Measurements from ENCODE around the gene TMEM94. TPM values are rescaled to one million over a fixed set of nuclear protein-coding genes. Genes with fewer than 3 reads are reported as not detected.

TMEM94 gene
- total and polyA plus RNA-seq, 8 donors: 29.9 to 64.9 (median 39.3) TPM

GRCh38 chr17:75494326-75494877 is 38.0 kb downstream of the TMEM94 start:
- peaks cover 0 to 11% (median 0%) of the 10 kb centered on the region in 3 donors for H3K4me1 ChIP-seq
- ATAC-seq (no peak), FAIRE-seq (no peak), DNase-seq (no peak)
- H3K4me3 ChIP-seq: no peak overlapping the region
- TF ChIP-seq CTCF (IDR thresholded peaks at IDR 0.05): no peak
- no peaks in the 10 kb centered on the region for H3K27me3 ChIP-seq
- 90% methylated on average over 14 of the region's 14 CpGs for WGBS, 2 donors
- peaks cover 0 to 12% (median 5%) of the 10 kb centered on the region in 3 donors for H3K36me3 ChIP-seq
- H3K27ac ChIP-seq: no peak overlapping the region
- intact Hi-C loops (cut with DNase I): no loop called here
- H3K9me3 ChIP-seq: no peaks in the 10 kb centered on the region

- no peak for FAIRE-seq
- 93% methylated on average over 11 of the region's 11 CpGs for WGBS, 2 donors
- Histone ChIP-seq H3K4me3 (no peak overlapping the region), H3K36me3 (peaks cover 0 to 12% (median 5%) of the 10 kb centered on the region in 3 donors), H3K9me3 (no peaks in the 10 kb centered on the region), H3K4me1 (no peaks in the 10 kb centered on the region), H3K27me3 (no peaks in the 10 kb centered on the region), H3K27ac (no peak overlapping the region)
- no peak for ATAC-seq
- intact Hi-C loops (cut with DNase I): no loop called here
- no peak for DNase-seq
- no peak for TF ChIP-seq CTCF (IDR thresholded peaks at IDR 0.05)
Observed at GRCh38 chr17:75496005-75496404, 39.6 kb downstream of the TMEM94 start.

GRCh38 chr17:75498039-75498725 is 41.7 kb downstream of the TMEM94 start:
- Histone ChIP-seq H3K4me1 (no peaks in the 10 kb centered on the region), H3K27ac (no peak overlapping the region), H3K9me3 (no peaks in the 10 kb centered on the region), H3K27me3 (no peaks in the 10 kb centered on the region), H3K36me3 (peaks cover 0 to 7% (median 5%) of the 10 kb centered on the region in 3 donors), H3K4me3 (no peak overlapping the region)
- TF ChIP-seq CTCF (IDR thresholded peaks at IDR 0.05): no peak
- intact Hi-C loops (cut with DNase I): no loop called here
- WGBS, 2 donors: 81 to 82% methylated on average over 20 to 21 of the region's 21 CpGs
- DNase-seq (peak in 1 of 6 donors; percentile 62), FAIRE-seq (no peak), ATAC-seq (no peak)

- FAIRE-seq: no peak
- no peak for TF ChIP-seq CTCF (IDR thresholded peaks at IDR 0.05)
- intact Hi-C loops (cut with DNase I): no loop called here
- WGBS, 2 donors: 71 to 79% methylated on average over 16 of the region's 16 CpGs
- Histone ChIP-seq H3K36me3 (peaks cover 0 to 4% (median 3%) of the 10 kb centered on the region in 3 donors), H3K9me3 (no peaks in the 10 kb centered on the region), H3K4me1 (no peaks in the 10 kb centered on the region), H3K4me3 (no peak overlapping the region), H3K27ac (no peak overlapping the region), H3K27me3 (no peaks in the 10 kb centered on the region)
- peak in 1 of 6 donors; percentile 65 for DNase-seq
- ATAC-seq: no peak
Observed at GRCh38 chr17:75498726-75499213, 42.3 kb downstream of the TMEM94 start.
